HepG2 (cell line): ENCODE data around the gene SH3GLB2. TPM values are rescaled to one million over a fixed set of nuclear protein-coding genes. Genes with fewer than 3 reads are reported as not detected.

ENCODE experiments used
- ATAC-seq: fragments of 200-7000 bp; cut with Tn5 transposase; 3 replicates; pipeline ENCODE4 v1.9.1; 2020; ENCODE audit warnings: mild to moderate bottlenecking, moderate library complexity
- BruUV-seq: library from RNA; stranded (reverse); fragments of 400-500 nt; replicated peaks from 2 replicates; lab custom pipeline; 2021; lab: Mats Ljungman, UMichigan
- CTCF ChIA-PET: fragments of 300-600 bp; formaldehyde crosslinking; extraction: SDS; loops from one replicate; lab custom pipeline; 2021; ENCODE audit warnings: low total read pairs, inconsistent platforms, low intra/inter-chr PET ratio; lab: Yijun Ruan, JAX
- POLR2A ChIA-PET: fragments of 350-600 bp; sonication (Branson Sonifier 250); formaldehyde crosslinking; loops from one replicate; lab custom pipeline; 2020; ENCODE audit warnings: antibody characterized with exemption, inconsistent platforms; lab: Yijun Ruan, JAX
- DNase-seq: peaks from one replicate; pipeline ENCODE4 v3.0.0-alpha.2; 2015; ENCODE audit warnings: low spot score
- FAIRE-seq: peaks from 3 replicates; lab custom pipeline; 2011; peaks lifted over from hg19 to GRCh38; lab: Jason Lieb, UNC
- H2AFZ ChIP-seq: one replicate; pipeline ENCODE4 v1.6.1; 2011; ENCODE audit warnings: low read length, inconsistent platforms
- H3K27ac ChIP-seq: fragments of 300-600 bp; 3 replicates; pipeline ENCODE4 v1.8.0; 2011; ENCODE audit warnings: mixed run types, mild to moderate bottlenecking, mixed read lengths, low read length, inconsistent platforms; ENCODE audit not compliant: insufficient read depth; ENCODE audit errors: extremely low read length
- H3K27me3 ChIP-seq, 2 experiments: fragments of 200-600 bp in 1 of 2; 2 replicates in 1 of 2; 3 replicates in 1 of 2; pipeline versions ENCODE4 v1.6.0 to v1.8.0; 2011; ENCODE audit warnings: low read length in 2 of 2, mild to moderate bottlenecking in 2 of 2, moderate library complexity in 2 of 2, inconsistent platforms in 1 of 2; ENCODE audit not compliant: insufficient read depth in 2 of 2, control insufficient read depth in 1 of 2
- H3K36me3 ChIP-seq, 2 experiments: fragments of 200-600 bp in 1 of 2; replicated peaks in 1 of 2; 2 replicates in 1 of 2; 3 replicates in 1 of 2; pipeline versions ENCODE4 v1.5.1 to v1.8.0; 2011; ENCODE audit warnings: low read length in 2 of 2, inconsistent platforms in 1 of 2; ENCODE audit not compliant: insufficient read depth in 2 of 2, control insufficient read depth in 1 of 2
- H3K4me1 ChIP-seq: 2 replicates; pipeline ENCODE4 v1.5.1; 2012; ENCODE audit warnings: low read length, inconsistent platforms; ENCODE audit not compliant: insufficient read depth
- H3K4me2 ChIP-seq: 2 replicates; pipeline ENCODE4 v1.6.0; 2011; ENCODE audit warnings: low read depth, low read length, inconsistent platforms
- H3K4me3 ChIP-seq, 3 experiments: fragments of 200-600 bp in 1 of 3; sonication (generic), shearing (Covaris generic) in 1 of 3; replicated peaks in 1 of 3; 2 replicates each; pipeline ENCODE4 v1.5.1; 2011 to 2016; ENCODE audit warnings: low read length in 3 of 3, inconsistent platforms in 2 of 3, low read depth in 2 of 3, mild to moderate bottlenecking in 2 of 3, control low read depth in 1 of 3, mixed read lengths in 1 of 3; ENCODE audit not compliant: insufficient read depth in 1 of 3
- H3K79me2 ChIP-seq: one replicate; pipeline ENCODE4 v1.6.1; 2011; ENCODE audit warnings: low read length, inconsistent platforms; ENCODE audit not compliant: insufficient read depth
- H3K9ac ChIP-seq: 2 replicates; pipeline ENCODE4 v1.6.0; 2011; ENCODE audit warnings: mild to moderate bottlenecking, low read depth, low read length, inconsistent platforms; ENCODE audit not compliant: insufficient read depth
- H3K9me3 ChIP-seq: 2 replicates; pipeline ENCODE4 v1.5.1; 2012; ENCODE audit warnings: mild to moderate bottlenecking, low read length
- H4K20me1 ChIP-seq: 2 replicates; pipeline ENCODE4 v1.6.0; 2011; ENCODE audit warnings: inconsistent platforms, mild to moderate bottlenecking, low read length, moderate library complexity; ENCODE audit not compliant: insufficient read depth
- CBX2 ChIP-seq, 2 experiments: fragments of 200-600 bp in 1 of 2; sonication (generic); formaldehyde crosslinking in 1 of 2; IDR thresholded peaks; 2 replicates each; pipeline versions ENCODE4 v1.7.0 to v1.8.1; 2018 to 2022; ENCODE audit warnings: low read depth in 2 of 2, low read length in 1 of 2, mild to moderate bottlenecking in 1 of 2, missing genetic modification reagents in 1 of 2
- GABPA ChIP-seq, 2 experiments: IDR thresholded peaks; 2 replicates each; pipeline ENCODE4 v1.6.1; 2011 to 2016; ENCODE audit warnings: low read depth in 2 of 2, low read length in 1 of 2, missing biosample characterization in 1 of 2, missing genetic modification characterization in 1 of 2
- RARG ChIP-seq: sonication (generic); formaldehyde crosslinking; IDR thresholded peaks from 2 replicates; pipeline ENCODE4 v1.4.0; 2020; ENCODE audit warnings: low read depth, mild to moderate bottlenecking, missing genetic modification reagents
- RBM22 ChIP-seq: fragments of 200-400 bp; formaldehyde crosslinking; optimal IDR thresholded peaks from 2 replicates; pipeline ENCODE3; 2017; ENCODE audit warnings: mild to moderate bottlenecking, low read length, moderate library complexity
- ZBTB44 ChIP-seq: sonication (generic); formaldehyde crosslinking; IDR thresholded peaks from 2 replicates; pipeline ENCODE4 v1.4.0; 2020; ENCODE audit warnings: missing genetic modification reagents
- WGBS: methylation state at CpG from one replicate; pipeline ENCODE4 v1.1.6; 2017; ENCODE audit warnings: low lambda C conversion rate; 5-methylcytosine and 5-hydroxymethylcytosine counted together
- in situ Hi-C: cut with HindIII; loops from 2 replicates; pipeline ENCODE4 v1.10.0; 2017; ENCODE audit warnings: low pct_unique_long_range_greater_than_20kb; ENCODE audit not compliant: extremely low pct_ligation_motif_present
- intact Hi-C: fragments of 100-400 bp; cut with micrococcal nuclease; formaldehyde crosslinking; loops from one replicate; pipeline ENCODE4 v1.10.0; 2022; ENCODE audit not compliant: unreplicated experiment
- polyA plus RNA-seq, 8 experiments: library from polyadenylated mRNA; depleted of rRNA in 3 of 8; stranded (reverse) in 7 of 8; unstranded in 1 of 8; fragments of >200 nt; fragmentation: Illumina TruSeq in 4 of 8; extraction: Trizol in 4 of 8; gene quantifications; 2 replicates each; pipeline versions ENCODE4 v1.2.1 to v1.2.3, GENCODE V29; 2011 to 2016; ENCODE audit warnings: low read depth in 4 of 8, missing spikeins in 1 of 8, mixed read lengths in 1 of 8; ENCODE audit not compliant: insufficient read depth in 1 of 8
- total RNA-seq, 5 experiments: library from RNA; depleted of rRNA; stranded (reverse); fragments of >200 nt; fragmentation: Illumina TruSeq; extraction: Trizol; gene quantifications; 2 replicates each; pipeline ENCODE4 v1.2.3, GENCODE V29; 2016; ENCODE audit warnings: low read depth in 1 of 5
- TF ChIP-seq, protein P1 (sequence below): sonication (generic); formaldehyde crosslinking; IDR thresholded peaks from 2 replicates; pipeline ENCODE4 v1.4.0; 2020; ENCODE audit warnings: missing genetic modification reagents

Gene SH3GLB2
- total and polyA plus RNA-seq, 2 of the 13 experiments (the other 11 are each of a cell fraction or from before 2014, with no cell fraction given), result 24.0 to 40.6 TPM

DNA sequence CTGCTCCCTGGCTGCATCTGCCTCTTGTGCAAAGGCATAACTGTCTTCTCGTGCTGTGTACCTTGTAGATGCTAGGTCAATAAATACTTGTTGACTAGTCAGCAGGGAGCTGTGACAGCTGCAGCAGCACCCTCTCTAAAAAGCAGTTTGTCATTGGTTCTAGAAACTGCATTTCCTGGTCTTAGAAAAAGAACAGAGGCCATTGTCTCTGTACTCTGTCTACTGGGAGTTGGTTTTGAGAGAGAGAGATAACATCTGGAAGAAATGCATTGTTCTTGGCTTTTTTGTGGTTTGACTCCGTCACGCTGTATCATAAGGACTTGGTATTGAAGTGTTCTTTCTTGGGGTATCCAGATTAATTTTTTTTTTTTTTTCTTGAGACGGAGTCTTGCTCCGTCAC lies 32.3 kb downstream of the SH3GLB2 start:
- H3K27ac ChIP-seq, result no peak overlapping the region
- H3K9me3 ChIP-seq, result no peaks in the 10 kb centered on the region
- peaks cover 43 to 82% of the 10 kb centered on the region in 2 experiments for H3K36me3 ChIP-seq
- ATAC-seq, result no peak
- FAIRE-seq, result no peak
- H3K27me3 ChIP-seq, result no peaks in the 10 kb centered on the region
- no peak for TF ChIP-seq RBM22
- TF ChIP-seq, protein P1, sequence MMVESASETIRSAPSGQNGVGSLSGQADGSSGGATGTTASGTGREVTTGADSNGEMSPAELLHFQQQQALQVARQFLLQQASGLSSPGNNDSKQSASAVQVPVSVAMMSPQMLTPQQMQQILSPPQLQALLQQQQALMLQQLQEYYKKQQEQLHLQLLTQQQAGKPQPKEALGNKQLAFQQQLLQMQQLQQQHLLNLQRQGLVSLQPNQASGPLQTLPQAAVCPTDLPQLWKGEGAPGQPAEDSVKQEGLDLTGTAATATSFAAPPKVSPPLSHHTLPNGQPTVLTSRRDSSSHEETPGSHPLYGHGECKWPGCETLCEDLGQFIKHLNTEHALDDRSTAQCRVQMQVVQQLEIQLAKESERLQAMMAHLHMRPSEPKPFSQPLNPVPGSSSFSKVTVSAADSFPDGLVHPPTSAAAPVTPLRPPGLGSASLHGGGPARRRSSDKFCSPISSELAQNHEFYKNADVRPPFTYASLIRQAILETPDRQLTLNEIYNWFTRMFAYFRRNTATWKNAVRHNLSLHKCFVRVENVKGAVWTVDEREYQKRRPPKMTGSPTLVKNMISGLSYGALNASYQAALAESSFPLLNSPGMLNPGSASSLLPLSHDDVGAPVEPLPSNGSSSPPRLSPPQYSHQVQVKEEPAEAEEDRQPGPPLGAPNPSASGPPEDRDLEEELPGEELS (CRISPR knock-in tag), result no peak
- TF ChIP-seq ZBTB44 (CRISPR knock-in tag), result no peak
- no peak for TF ChIP-seq CBX2 (IDR thresholded peaks at IDR 0.05; ENCODE audit: low read depth, low read length)
- no peak for TF ChIP-seq CBX2 (CRISPR knock-in tag; IDR thresholded peaks at IDR 0.05; ENCODE audit: low read depth)
- TF ChIP-seq RARG (CRISPR knock-in tag), result no peak
- TF ChIP-seq GABPA (IDR thresholded peaks at IDR 0.05; ENCODE audit: low read depth, low read length), result no peak
- TF ChIP-seq GABPA (CRISPR knock-in tag; IDR thresholded peaks at IDR 0.05; ENCODE audit: low read depth), result no peak
- no peak for DNase-seq
- no peaks in the 10 kb centered on the region for H3K4me1 ChIP-seq
- no peak overlapping the region for H2AFZ ChIP-seq
- intact Hi-C loops, result no loop called here
- BruUV-seq, result no TSS peak
- ChIA-PET CTCF (no interaction called here), POLR2A (no interaction called here)
- in situ Hi-C loops, result no loop called here
- no peak overlapping the region for H3K4me3 ChIP-seq
- WGBS, result 96% methylated on average over 5 of the region's 5 CpGs
- no peak overlapping the region for H3K9ac ChIP-seq
- no peaks in the 10 kb centered on the region for H3K79me2 ChIP-seq
- no peaks in the 10 kb centered on the region for H4K20me1 ChIP-seq
- no peak overlapping the region for H3K4me2 ChIP-seq
